ENCODE measurements around the gene ANXA8. TPM values are rescaled to one million over a fixed set of nuclear protein-coding genes. Genes with fewer than 3 reads are reported as not detected.

ANXA8 gene
- total and polyA plus RNA-seq, 2 donors (not counting 3 experiments of a cell fraction or from before 2014, with no cell fraction given): not detected

DNA sequence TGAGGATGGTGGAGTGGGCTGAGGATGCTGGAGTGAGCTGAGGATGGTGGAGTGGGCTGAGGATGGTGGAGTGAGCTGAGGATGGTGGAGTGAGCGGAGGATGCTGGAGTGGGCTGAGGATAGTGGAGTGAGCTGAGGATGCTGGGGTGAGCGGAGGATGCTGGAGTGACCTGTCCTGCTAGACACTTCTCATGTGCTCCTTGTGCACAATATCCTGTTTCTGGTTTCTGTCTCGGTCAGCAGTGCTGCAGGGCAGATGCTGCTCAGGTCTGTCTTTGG, 29.2 kb downstream of the ANXA8 start:
- no peak for FAIRE-seq
- Histone ChIP-seq H4K20me1 (replicated peaks; ENCODE audit: control insufficient read depth, extremely low read depth, insufficient read depth, low read length) (no peaks in the 10 kb centered on the region), H3K4me2 (ENCODE audit: insufficient read depth, low read length) (no peak overlapping the region), H3K9me1 (replicated peaks; ENCODE audit: control insufficient read depth, extremely low read depth, insufficient read depth, low read length) (no peaks in the 10 kb centered on the region), H3K4me3 (replicated peaks in 1 of 3; ENCODE audit: insufficient read depth in 1 of 3, low read depth in 1 of 3, low read length in 3 of 3) (no peak overlapping the region), H3K36me3 (ENCODE audit: control insufficient read depth in 2 of 2, extremely low read depth in 1 of 2, insufficient read depth in 2 of 2, low read length in 2 of 2) (no peaks in the 10 kb centered on the region), H2AFZ (ENCODE audit: low read depth, low read length) (no peak overlapping the region), H3K4me1 (ENCODE audit: control insufficient read depth, extremely low read depth, insufficient read depth, low read length) (no peaks in the 10 kb centered on the region), H3K9me3 (replicated peaks; ENCODE audit: control insufficient read depth, insufficient read depth, low read length) (no peaks in the 10 kb centered on the region), H3K27me3 (ENCODE audit: control insufficient read depth in 2 of 2, insufficient read depth in 2 of 2, low read length in 2 of 2) (no peaks in the 10 kb centered on the region), H3K79me2 (ENCODE audit: control insufficient read depth, insufficient read depth, low read length) (no peaks in the 10 kb centered on the region), H3K27ac (ENCODE audit: insufficient read depth, low read depth, low read length) (no peak overlapping the region), H3K9ac (replicated peaks; ENCODE audit: extremely low read depth, insufficient read depth, low read length) (no peak overlapping the region)
- DNase-seq (ENCODE audit: low read depth, low spot score): no peak
- POLR2A ChIA-PET: no interaction called here
- intact Hi-C loops (cut with micrococcal nuclease): no loop called here
- CTCF ChIA-PET: no interaction called here
- TF ChIP-seq JUN (IDR thresholded peaks at IDR 0.05; ENCODE audit: borderline replicate concordance, insufficient read depth, insufficient read length, low read depth): no peak
- TF ChIP-seq POLR2AphosphoS5 (IDR thresholded peaks at IDR 0.05; ENCODE audit: insufficient read depth, low read depth, low read length): no peak
- dilution Hi-C loops (cut with MboI; ENCODE audit: extremely low pct_ligation_motif_present, low sequenced_read_pairs): no loop called here
- no TSS peak for BruUV-seq (replicated peaks)

DNA sequence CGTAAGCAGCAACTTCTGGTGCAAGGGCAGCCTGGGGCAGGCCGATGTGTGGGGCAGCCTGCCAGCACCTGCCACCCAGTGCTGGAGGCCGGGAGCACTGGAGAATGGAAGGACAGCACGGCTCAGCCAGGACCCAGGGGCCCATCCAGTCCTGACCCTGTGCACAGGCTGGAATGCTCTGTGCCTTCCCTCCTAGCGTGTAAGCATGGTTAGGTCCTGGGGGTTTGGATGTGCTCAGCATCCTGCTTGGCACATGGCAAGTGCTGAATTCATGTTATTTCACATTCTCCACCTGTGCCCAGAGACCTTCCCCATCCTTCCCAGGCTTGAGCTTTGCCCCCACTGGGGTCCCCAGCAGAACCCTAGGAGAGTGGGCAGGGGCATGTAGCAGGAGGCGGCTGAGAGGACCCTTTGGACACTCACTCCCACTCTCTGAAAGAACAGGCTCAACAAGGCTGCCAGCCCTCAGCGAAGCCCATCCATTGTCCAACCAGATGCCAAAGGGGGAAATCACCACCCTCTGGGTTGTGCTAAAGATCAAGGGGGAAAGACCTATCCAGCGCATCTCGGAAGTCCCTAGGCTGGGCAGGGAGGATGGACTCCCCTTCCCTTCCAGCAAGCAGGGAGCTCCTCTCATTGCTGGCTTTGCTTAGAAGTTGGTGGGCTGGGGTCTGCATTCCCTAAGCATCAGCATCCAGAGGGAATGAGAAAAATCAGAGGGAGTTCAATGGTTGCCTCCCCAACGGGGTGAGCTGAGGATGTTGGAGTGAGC, 29.7 kb downstream of the ANXA8 start:
- Histone ChIP-seq H3K36me3 (ENCODE audit: control insufficient read depth in 2 of 2, extremely low read depth in 1 of 2, insufficient read depth in 2 of 2, low read length in 2 of 2) (no peaks in the 10 kb centered on the region), H2AFZ (ENCODE audit: low read depth, low read length) (no peak overlapping the region), H3K27me3 (ENCODE audit: control insufficient read depth in 2 of 2, insufficient read depth in 2 of 2, low read length in 2 of 2) (no peaks in the 10 kb centered on the region), H3K9me1 (replicated peaks; ENCODE audit: control insufficient read depth, extremely low read depth, insufficient read depth, low read length) (no peaks in the 10 kb centered on the region), H3K4me2 (ENCODE audit: insufficient read depth, low read length) (no peak overlapping the region), H4K20me1 (replicated peaks; ENCODE audit: control insufficient read depth, extremely low read depth, insufficient read depth, low read length) (no peaks in the 10 kb centered on the region), H3K4me1 (ENCODE audit: control insufficient read depth, extremely low read depth, insufficient read depth, low read length) (no peaks in the 10 kb centered on the region), H3K9me3 (replicated peaks; ENCODE audit: control insufficient read depth, insufficient read depth, low read length) (no peaks in the 10 kb centered on the region), H3K27ac (ENCODE audit: insufficient read depth, low read depth, low read length) (no peak overlapping the region), H3K9ac (replicated peaks; ENCODE audit: extremely low read depth, insufficient read depth, low read length) (no peak overlapping the region), H3K79me2 (ENCODE audit: control insufficient read depth, insufficient read depth, low read length) (no peaks in the 10 kb centered on the region), H3K4me3 (replicated peaks in 1 of 3; ENCODE audit: insufficient read depth in 1 of 3, low read depth in 1 of 3, low read length in 3 of 3) (no peak overlapping the region)
- intact Hi-C loops (cut with micrococcal nuclease): no loop called here
- dilution Hi-C loops (cut with MboI; ENCODE audit: extremely low pct_ligation_motif_present, low sequenced_read_pairs): no loop called here
- CTCF ChIA-PET: no interaction called here
- TF ChIP-seq POLR2A (IDR thresholded peaks at IDR 0.05; ENCODE audit: low read depth, low read length): no peak
- BruUV-seq (replicated peaks): no TSS peak
- POLR2A ChIA-PET: no interaction called here
- DNase-seq (ENCODE audit: low read depth, low spot score) (no peak), FAIRE-seq (no peak)

Measured in endothelial cell of umbilical vein (primary cell).